GM19238 (cell line): ENCODE results near the gene SKI.

Experiments
- DNase-seq: peaks from one replicate; pipeline ENCODE4 v3.0.0; 2011; ENCODE audit warnings: low spot score; ENCODE audit not compliant: insufficient read length

The SKI gene

GRCh38 chr1:2229911-2230731 is 2.0 kb downstream of the SKI start:
- DNase-seq, result no peak

GRCh38 chr1:2230781-2231531 is 2.8 kb downstream of the SKI start:
- no peak for DNase-seq

- DNase-seq, result no peak
Observed at GRCh38 chr1:2231532-2232254, 3.6 kb downstream of the SKI start.

- DNase-seq, result no peak
Observed at GRCh38 chr1:2232255-2232915, 4.3 kb downstream of the SKI start.

GRCh38 chr1:2232916-2233438 is 4.9 kb downstream of the SKI start:
- no peak for DNase-seq

DNA sequence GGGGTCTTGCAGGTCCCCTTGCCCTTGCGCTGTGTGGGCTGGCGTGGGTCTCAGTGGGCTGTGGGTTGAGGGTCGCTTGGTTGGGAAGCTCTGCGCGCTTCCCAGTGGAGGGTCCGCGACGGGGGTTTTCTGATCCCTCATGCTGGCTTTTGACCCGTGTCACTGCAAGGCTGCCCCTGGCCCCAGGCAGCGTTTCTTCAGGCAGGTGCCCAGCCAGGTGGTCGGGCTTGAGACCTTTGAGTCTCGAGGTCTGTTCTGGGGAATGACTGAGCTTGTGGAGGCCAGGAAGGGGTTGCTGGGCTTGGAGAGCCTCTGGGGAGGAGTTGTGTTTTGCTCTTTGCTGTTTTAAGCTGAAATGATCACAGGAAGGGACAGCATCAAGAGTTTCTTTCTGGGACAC is 5.3 kb downstream of the SKI start:
- DNase-seq, result no peak

GRCh38 chr1:2233997-2234761 is 6.1 kb downstream of the SKI start:
- DNase-seq, result peak; percentile 76

DNA sequence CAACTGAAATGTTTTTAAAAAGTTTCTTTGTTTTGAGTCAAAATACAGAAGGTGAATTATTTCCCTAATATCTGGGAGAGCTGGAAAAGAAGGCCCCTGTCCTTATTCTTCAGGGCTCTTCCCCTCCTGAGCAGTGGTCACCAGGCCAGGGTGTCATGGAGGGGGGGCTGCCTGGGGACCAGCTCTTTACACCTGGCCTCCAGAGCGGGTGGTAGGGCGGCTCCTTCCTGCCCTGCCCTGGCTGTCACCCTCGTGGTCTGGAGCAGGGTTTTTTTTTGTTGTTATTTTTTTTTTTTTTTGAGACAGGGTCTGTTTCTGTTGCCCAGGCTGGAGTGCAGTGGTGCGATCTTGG is 6.6 kb downstream of the SKI start:
- DNase-seq, result no peak

GRCh38 chr1:2235300-2235998 is 7.3 kb downstream of the SKI start:
- no peak for DNase-seq

GRCh38 chr1:2236695-2237677 is 8.9 kb downstream of the SKI start:
- DNase-seq, result no peak

- DNase-seq, result no peak
Observed at GRCh38 chr1:2237773-2238172, 9.7 kb downstream of the SKI start.

DNA sequence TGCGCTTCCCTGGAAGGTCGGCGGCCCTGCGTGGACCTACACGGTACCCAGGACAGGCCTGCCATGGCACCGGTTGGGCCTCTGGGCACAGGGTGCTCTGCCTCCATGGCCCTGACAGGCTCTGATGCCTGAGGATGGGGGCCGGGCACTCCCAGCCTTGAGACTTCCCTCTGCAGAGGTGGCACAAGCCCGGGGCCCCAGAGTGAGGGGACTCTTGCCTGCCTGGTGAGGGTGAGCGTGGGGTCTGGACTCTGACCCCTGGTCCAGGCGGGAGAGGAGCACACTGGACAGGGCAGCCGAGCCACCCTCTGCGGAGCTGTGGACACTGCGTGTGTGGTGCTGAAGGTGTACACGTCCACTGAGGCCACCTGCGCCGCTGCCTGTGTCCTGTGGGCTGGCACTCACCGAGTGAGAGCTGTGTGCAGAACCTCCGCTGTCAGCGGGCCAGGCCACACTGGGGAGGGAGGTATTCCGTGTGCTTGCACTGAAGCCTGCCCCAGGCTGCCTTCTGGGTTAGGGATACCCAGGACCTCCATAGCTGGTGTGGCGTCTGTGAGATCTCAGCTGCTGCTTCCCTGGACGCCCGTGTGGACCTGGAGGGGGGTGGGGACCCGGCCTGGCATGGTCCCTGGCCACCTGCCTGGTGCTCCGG is 10.4 kb downstream of the SKI start:
- DNase-seq, result no peak

DNA sequence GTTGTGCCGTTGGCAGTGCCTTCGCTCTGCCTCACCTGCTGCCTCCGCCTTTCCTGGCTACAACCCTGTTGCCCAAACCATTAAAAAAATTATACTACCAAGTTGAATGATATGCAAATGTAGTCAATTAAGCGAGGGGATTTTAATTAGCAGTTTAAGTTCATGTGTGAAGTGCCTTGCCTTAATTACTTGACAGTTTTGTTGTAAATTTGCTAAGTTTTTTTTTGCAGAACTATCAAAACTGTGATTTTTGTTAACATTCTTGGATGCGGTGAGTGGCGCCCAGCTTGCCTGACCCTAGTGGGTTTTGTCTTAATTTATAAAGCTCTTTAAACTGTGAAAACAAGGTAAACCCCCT is 10.9 kb downstream of the SKI start:
- no peak for DNase-seq

GRCh38 chr1:2239384-2239985 is 11.4 kb downstream of the SKI start:
- no peak for DNase-seq

- DNase-seq, result no peak
Observed at GRCh38 chr1:2240270-2241156, 12.4 kb downstream of the SKI start.

GRCh38 chr1:2241820-2242219 is 13.7 kb downstream of the SKI start:
- DNase-seq, result no peak
